ENCODE measurements around the gene HIRA.

DNA sequence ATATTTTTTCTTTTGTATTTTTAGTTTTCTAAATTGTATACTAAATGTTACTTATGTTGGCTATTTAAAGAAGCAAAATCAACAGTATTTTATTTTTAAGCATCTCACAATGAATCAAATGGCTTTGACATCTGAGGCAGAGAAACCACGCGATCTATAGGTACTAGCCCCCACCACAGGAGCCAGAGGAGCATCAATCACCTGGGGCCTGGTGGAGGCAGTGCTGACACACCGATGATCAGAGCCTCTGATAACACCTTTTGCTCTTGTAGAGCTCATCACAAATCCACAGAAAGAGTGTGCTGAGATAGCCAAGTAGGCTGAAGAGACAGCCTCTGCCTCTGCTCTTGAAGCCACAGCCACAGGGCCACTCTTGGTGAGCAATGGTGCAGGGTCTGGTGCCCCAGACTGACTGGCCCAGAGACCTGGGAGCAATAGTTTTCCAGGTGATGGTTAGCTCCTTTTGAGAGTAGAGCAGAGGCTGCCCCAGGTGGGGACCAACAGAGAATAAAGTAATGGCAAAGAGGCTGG, 25.2 kb downstream of the HIRA start:
- TF ChIP-seq CTCF (conservative IDR thresholded peaks at IDR 0.05; ENCODE audit: low read length) (peak; percentile 36; the same call in 1 of the 2 replicates), EZH2phosphoT487 (IDR thresholded peaks at IDR 0.05; ENCODE audit: borderline replicate concordance, low read depth, low read length) (no peak)

All from OCI-LY7 (cell line).